Vagina (tissue), 2 donors: Measurements from ENCODE around the gene OMA1. TPM values are rescaled to one million over a fixed set of nuclear protein-coding genes. Genes with fewer than 3 reads are reported as not detected.

ENCODE experiments used
- DNase-seq, 2 donors: peaks; one replicate each; pipeline ENCODE4 v3.0.0-alpha.2; 2017; ENCODE audit errors: extremely low spot score in 2 of 2
- H3K27ac ChIP-seq: fragments of 200-600 bp; sonication (generic); one replicate; pipeline ENCODE4 v1.5.1; 2019
- H3K27me3 ChIP-seq: fragments of 200-600 bp; sonication (generic); one replicate; pipeline ENCODE4 v1.5.1; 2019
- H3K36me3 ChIP-seq, 2 donors: fragments of 200-600 bp; sonication (generic); one replicate each; pipeline ENCODE4 v1.5.1; 2017 to 2019
- H3K4me1 ChIP-seq: fragments of 200-600 bp; sonication (generic); one replicate; pipeline ENCODE4 v1.5.1; 2019
- H3K4me3 ChIP-seq, 2 donors: fragments of 200-600 bp; sonication (generic); 1 replicate in 1 of 2; 2 replicates in 1 of 2; pipeline ENCODE4 v1.5.1; 2016 to 2019
- H3K9me3 ChIP-seq: fragments of 200-600 bp; sonication (generic); one replicate; pipeline ENCODE4 v1.5.1; 2019
- CTCF ChIP-seq, 3 experiments: fragments of 450-650 bp in 2 of 3; fragments of 200-600 bp in 1 of 3; sonication (generic) in 1 of 3; IDR thresholded peaks; one replicate each; pipeline ENCODE4 v1.5.1; 2017 to 2019; ENCODE audit warnings: antibody characterized with exemption in 3 of 3, mild to moderate bottlenecking in 2 of 3, moderate library complexity in 2 of 3
- POLR2A ChIP-seq, 2 donors: fragments of 450-650 bp; IDR thresholded peaks; one replicate each; pipeline ENCODE4 v1.6.1; 2017; ENCODE audit warnings: antibody characterized with exemption in 2 of 2, mild to moderate bottlenecking in 2 of 2, moderate library complexity in 2 of 2
- POLR2AphosphoS5 ChIP-seq, 2 donors: sonication (generic); formaldehyde crosslinking; IDR thresholded peaks; one replicate each; pipeline ENCODE4 v1.9.0; 2017; ENCODE audit warnings: antibody characterized with exemption in 2 of 2, mild to moderate bottlenecking in 2 of 2, low read depth in 1 of 2; ENCODE audit not compliant: insufficient read depth in 1 of 2
- intact Hi-C: fragments of 100-400 bp; cut with DNase I; formaldehyde crosslinking; loops from one replicate; pipeline ENCODE4 v1.15.1; 2023
- total RNA-seq: library from RNA; depleted of rRNA; stranded (reverse); fragments of >200 nt; gene quantifications from one replicate; pipeline ENCODE4 v1.2.3, GENCODE V29; 2016

Gene OMA1
- total RNA-seq, 1 donor from 2014 or later, result 19.9 TPM

DNA sequence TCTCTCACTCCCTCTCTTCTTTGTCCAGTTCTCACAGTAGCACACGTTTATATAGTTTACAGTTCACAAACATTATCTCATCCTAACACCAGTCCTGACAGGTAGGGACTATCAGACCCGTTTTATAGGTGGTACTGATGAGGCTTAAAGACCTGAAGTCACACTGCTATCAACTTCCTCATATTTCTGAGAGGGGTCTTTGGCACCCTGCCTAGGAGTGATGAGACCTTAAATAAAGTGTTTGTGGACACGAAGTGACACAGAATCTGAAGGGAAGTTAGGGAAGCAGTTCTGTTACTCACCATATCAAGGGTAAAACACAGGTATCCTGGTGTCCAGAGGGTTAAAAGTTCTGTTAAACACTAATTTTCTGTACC is 31.1 kb upstream of the OMA1 start:
- intact Hi-C loops, result no loop called here
- H3K27me3 ChIP-seq, result no peaks in the 10 kb centered on the region
- peak overlapping the region; percentile 78 for H3K27ac ChIP-seq
- peaks cover 32% of the 10 kb centered on the region for H3K4me1 ChIP-seq
- peak overlapping the region; percentile 49 to 56 for H3K4me3 ChIP-seq
- no peaks in the 10 kb centered on the region for H3K9me3 ChIP-seq
- no peak for DNase-seq
- TF ChIP-seq CTCF (IDR thresholded peaks at IDR 0.05) (no peak), POLR2A (IDR thresholded peaks at IDR 0.05) (no peak), POLR2AphosphoS5 (IDR thresholded peaks at IDR 0.05; ENCODE audit: insufficient read depth in 1 of 2, low read depth in 1 of 2) (no peak)
- H3K36me3 ChIP-seq, result no peaks in the 10 kb centered on the region

GRCh38 chr1:58576727-58577653 is 30.5 kb upstream of the OMA1 start, which contains the start of gene TACSTD2:
Gene TACSTD2 (minus strand): TSS chr1:58577252. CDS start chr1:58577156, 96 bp downstream.
- Histone ChIP-seq H3K9me3 (no peaks in the 10 kb centered on the region), H3K4me3 (peak within 1 kb of the TSS; percentile 49 to 56), H3K4me1 (peaks cover 36% of the 10 kb centered on the region), H3K27me3 (no peaks in the 10 kb centered on the region), H3K36me3 (no peaks in the 10 kb centered on the region), H3K27ac (peak within 1 kb of the TSS; percentile 78)
- no peak for DNase-seq
- intact Hi-C loops, result no loop called here
- peak in 1 of 2 donors; percentile 30 for TF ChIP-seq POLR2A (IDR thresholded peaks at IDR 0.05)
- no peak for TF ChIP-seq CTCF (IDR thresholded peaks at IDR 0.05)
- TF ChIP-seq POLR2AphosphoS5 (IDR thresholded peaks at IDR 0.05; ENCODE audit: insufficient read depth in 1 of 2, low read depth in 1 of 2), result peak in 1 of 2 donors; percentile 47

DNA sequence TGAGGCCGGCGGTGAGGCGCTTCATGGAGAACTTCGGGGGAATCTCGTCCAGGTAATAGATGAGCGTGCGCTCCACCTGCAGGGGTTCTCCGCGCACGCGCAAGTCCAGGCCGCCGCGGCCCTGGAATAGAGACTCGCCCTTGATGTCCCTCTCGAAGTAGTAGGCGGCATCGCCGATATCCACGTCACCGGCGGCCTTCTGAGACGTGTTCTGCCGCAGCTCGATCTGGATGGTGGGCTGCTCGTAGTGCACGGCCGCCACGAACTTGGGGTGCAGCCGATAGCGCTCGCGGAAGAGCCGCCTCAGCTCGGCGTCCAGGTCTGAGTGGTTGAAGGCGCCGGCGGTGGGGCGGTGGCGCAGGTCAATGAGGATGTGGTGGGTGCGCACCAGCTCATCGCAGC is 29.8 kb upstream of the OMA1 start:
- Histone ChIP-seq H3K27me3 (no peaks in the 10 kb centered on the region), H3K4me1 (peaks cover 41% of the 10 kb centered on the region), H3K4me3 (peak overlapping the region; percentile 49 to 56), H3K9me3 (no peaks in the 10 kb centered on the region), H3K36me3 (no peaks in the 10 kb centered on the region), H3K27ac (peak overlapping the region; percentile 78)
- no peak for TF ChIP-seq POLR2A (IDR thresholded peaks at IDR 0.05)
- peak in 1 of 2 donors; percentile 38 for TF ChIP-seq POLR2AphosphoS5 (IDR thresholded peaks at IDR 0.05; ENCODE audit: insufficient read depth in 1 of 2, low read depth in 1 of 2)
- DNase-seq, result no peak
- intact Hi-C loops, result no loop called here

DNA sequence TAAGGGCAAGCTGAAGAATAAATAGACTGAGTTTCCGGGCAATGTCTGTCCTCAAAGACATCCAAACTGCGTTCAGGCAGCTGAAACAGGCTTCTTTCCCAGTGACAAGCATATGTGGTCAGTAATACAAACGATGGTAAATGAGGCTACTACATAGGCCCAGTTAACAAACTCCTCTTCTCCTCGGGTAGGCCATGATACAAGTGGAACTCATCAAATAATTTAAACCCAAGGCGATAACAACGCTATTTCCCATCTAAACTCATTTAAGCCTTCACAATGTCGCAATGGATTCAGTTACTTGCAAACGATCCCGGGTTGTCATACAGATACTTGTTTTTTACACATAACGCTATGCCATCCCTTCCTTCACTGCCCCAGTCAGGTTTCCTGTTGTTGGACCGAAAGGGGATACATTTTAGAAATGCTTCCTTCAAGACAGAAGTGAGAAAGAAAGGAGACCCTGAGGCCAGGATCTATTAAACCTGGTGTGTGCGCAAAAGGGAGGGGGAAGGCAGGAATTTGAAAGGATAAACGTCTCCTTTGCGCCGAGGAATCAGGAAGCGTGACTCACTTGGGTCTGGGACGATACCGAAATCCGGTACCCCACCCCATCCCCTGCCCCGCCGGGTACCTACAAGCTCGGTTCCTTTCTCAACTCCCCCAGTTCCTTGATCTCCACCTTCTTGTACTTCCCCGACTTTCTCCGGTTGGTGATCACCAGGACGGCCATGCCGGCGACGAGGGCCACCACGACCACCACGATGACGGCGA is 29.2 kb upstream of the OMA1 start:
- peak overlapping the region; percentile 49 to 56 for H3K4me3 ChIP-seq
- intact Hi-C loops, result no loop called here
- no peak for DNase-seq
- no peaks in the 10 kb centered on the region for H3K36me3 ChIP-seq
- peak overlapping the region; percentile 78 for H3K27ac ChIP-seq
- H3K9me3 ChIP-seq, result no peaks in the 10 kb centered on the region
- H3K27me3 ChIP-seq, result no peaks in the 10 kb centered on the region
- peaks cover 41% of the 10 kb centered on the region for H3K4me1 ChIP-seq
- no peak for TF ChIP-seq POLR2AphosphoS5 (IDR thresholded peaks at IDR 0.05; ENCODE audit: insufficient read depth in 1 of 2, low read depth in 1 of 2)
- no peak for TF ChIP-seq CTCF (IDR thresholded peaks at IDR 0.05)
- no peak for TF ChIP-seq POLR2A (IDR thresholded peaks at IDR 0.05)

DNA sequence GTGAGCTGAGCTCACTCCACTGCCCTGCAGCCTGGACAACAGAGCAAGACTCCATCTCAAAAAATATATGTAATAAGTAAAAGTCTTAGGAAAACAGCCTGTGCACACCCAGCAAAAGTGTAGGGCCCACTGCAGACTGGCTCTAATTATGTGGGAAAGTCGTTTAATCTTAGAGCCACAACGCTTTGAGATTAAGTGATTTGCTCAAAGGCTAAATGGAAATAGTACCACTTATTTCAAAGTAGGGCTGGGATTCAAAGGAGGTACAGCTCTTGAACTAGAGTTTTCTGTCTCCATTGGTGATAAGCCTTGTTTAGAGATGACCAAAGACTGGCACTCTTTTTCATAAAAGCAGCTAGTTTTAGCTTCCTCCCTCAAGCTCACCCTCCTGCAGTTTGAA is 28.3 kb upstream of the OMA1 start:
- peaks cover 41% of the 10 kb centered on the region for H3K4me1 ChIP-seq

More for the DNA sequence above, 28.3 kb upstream of the OMA1 start:
- peak overlapping the region in 1 of 2 donors; percentile 56 for H3K4me3 ChIP-seq
- DNase-seq, result no peak
- H3K27me3 ChIP-seq, result no peaks in the 10 kb centered on the region
- TF ChIP-seq CTCF (IDR thresholded peaks at IDR 0.05), result no peak
- TF ChIP-seq POLR2AphosphoS5 (IDR thresholded peaks at IDR 0.05; ENCODE audit: insufficient read depth in 1 of 2, low read depth in 1 of 2), result no peak
- TF ChIP-seq POLR2A (IDR thresholded peaks at IDR 0.05), result no peak
- no peaks in the 10 kb centered on the region for H3K9me3 ChIP-seq
- intact Hi-C loops, result no loop called here
- peak overlapping the region; percentile 78 for H3K27ac ChIP-seq
- no peaks in the 10 kb centered on the region for H3K36me3 ChIP-seq
